ENCODE measurements around the gene KLHDC9.

GRCh38 chr1:161054232-161054631 is 43.9 kb upstream of the KLHDC9 start:
- no peak for TF ChIP-seq EP300 (IDR thresholded peaks at IDR 0.05)
- TF ChIP-seq CTCF (IDR thresholded peaks at IDR 0.05) = no peak
- TF ChIP-seq POLR2A (IDR thresholded peaks at IDR 0.05) = no peak

Measured in tibial nerve (tissue), 4 donors.